HCT116 (cell line): Measurements from ENCODE around the gene C1orf174. TPM values are rescaled to one million over a fixed set of nuclear protein-coding genes. Genes with fewer than 3 reads are reported as not detected.

ENCODE experiments used
- ATAC-seq: fragments of 200-7000 bp; cut with Tn5 transposase; 2 replicates; pipeline ENCODE4 v1.9.1; 2020; ENCODE audit warnings: mild to moderate bottlenecking, moderate library complexity
- BruUV-seq: library from RNA; stranded (reverse); fragments of 400-500 nt; replicated peaks from 2 replicates; lab custom pipeline; 2021; lab: Mats Ljungman, UMichigan
- CTCF ChIA-PET: fragments of 300-600 bp; sonication (Branson Sonifier 250); formaldehyde crosslinking; loops from one replicate; lab custom pipeline; 2021; ENCODE audit warnings: antibody characterized with exemption; lab: Charles Lee
- POLR2A ChIA-PET: fragments of 300-600, 350-600 bp; sonication (Branson Sonifier 250); formaldehyde crosslinking; loops from one replicate; lab custom pipeline; 2021; ENCODE audit warnings: antibody characterized with exemption; lab: Charles Lee
- RAD21 ChIA-PET, 2 experiments: fragments of 300-600 bp; sonication (Branson Sonifier 250); formaldehyde crosslinking; loops; one replicate each; lab custom pipeline; 2023; ENCODE audit warnings: low total read pairs in 2 of 2; ENCODE audit not compliant: uncharacterized antibody in 2 of 2, unreplicated experiment in 2 of 2, low non-redundant PET in 1 of 2; lab: Charles Lee
- DNase-seq: peaks from one replicate; pipeline ENCODE4 v3.0.0-alpha.2; 2010; ENCODE audit warnings: low read depth, low spot score
- H2AFZ ChIP-seq: fragments of 200-600 bp; shearing (Covaris generic), sonication (generic); 2 replicates; pipeline ENCODE4 v1.6.1; 2017; ENCODE audit warnings: low read depth, mixed run types, mixed read lengths, antibody characterized with exemption, low read length; ENCODE audit not compliant: poor library complexity, severe bottlenecking
- H3K27ac ChIP-seq: 2 replicates; pipeline ENCODE4 v1.5.1; 2012; ENCODE audit warnings: low read depth, low read length
- H3K27me3 ChIP-seq: fragments of 200-600 bp; sonication (generic); 2 replicates; pipeline ENCODE4 v1.6.1; 2016; ENCODE audit warnings: mixed run types, low read length, mixed read lengths; ENCODE audit not compliant: insufficient read depth
- H3K36me3 ChIP-seq, 2 experiments: fragments of 200-500 bp in 1 of 2; fragments of 200-600 bp in 1 of 2; sonication (Bioruptor generic) in 1 of 2; sonication (generic) in 1 of 2; 2 replicates each; pipeline versions ENCODE4 v1.5.1 to v1.6.1; 2014 to 2016; ENCODE audit warnings: low read length in 2 of 2, inconsistent platforms in 1 of 2, mixed read lengths in 1 of 2, mixed run types in 1 of 2; ENCODE audit not compliant: insufficient read depth in 2 of 2, control insufficient read depth in 1 of 2
- H3K4me1 ChIP-seq, 2 experiments: fragments of 200-600 bp in 1 of 2; sonication (generic) in 1 of 2; 2 replicates each; pipeline versions ENCODE4 v1.5.1 to v1.6.1; 2012 to 2017; ENCODE audit warnings: low read length in 2 of 2, inconsistent platforms in 1 of 2, mild to moderate bottlenecking in 1 of 2, mixed read lengths in 1 of 2, mixed run types in 1 of 2, moderate library complexity in 1 of 2; ENCODE audit not compliant: insufficient read depth in 2 of 2, control insufficient read depth in 1 of 2
- H3K4me2 ChIP-seq: fragments of 200-600 bp; sonication (generic); 2 replicates; pipeline ENCODE4 v1.6.1; 2017; ENCODE audit warnings: mixed run types, low read length, mixed read lengths
- H3K4me3 ChIP-seq, 2 experiments: fragments of 200-600 bp in 1 of 2; sonication (generic) in 1 of 2; replicated peaks in 1 of 2; 2 replicates each; pipeline ENCODE4 v1.5.1; 2011 to 2016; ENCODE audit warnings: low read length in 2 of 2, control low read depth in 1 of 2, low read depth in 1 of 2, mild to moderate bottlenecking in 1 of 2, mixed read lengths in 1 of 2, mixed run types in 1 of 2
- H3K79me2 ChIP-seq: fragments of 200-600 bp; sonication (generic); 2 replicates; pipeline ENCODE4 v1.6.1; 2017; ENCODE audit warnings: mild to moderate bottlenecking, mixed run types, low read length, moderate library complexity, mixed read lengths; ENCODE audit not compliant: insufficient read depth
- H3K9ac ChIP-seq: fragments of 200-600 bp; sonication (generic); 2 replicates; pipeline ENCODE4 v1.6.1; 2016; ENCODE audit warnings: low read length, mixed read lengths
- H3K9me2 ChIP-seq: fragments of 200-600 bp; sonication (generic), shearing (Covaris generic); 2 replicates; pipeline ENCODE4 v1.6.1; 2017; ENCODE audit warnings: mixed run types, mild to moderate bottlenecking, moderate library complexity; ENCODE audit not compliant: insufficient read depth
- H3K9me3 ChIP-seq, 2 experiments: fragments of 200-500 bp in 1 of 2; fragments of 200-600 bp in 1 of 2; sonication (Bioruptor generic) in 1 of 2; sonication (generic) in 1 of 2; 2 replicates each; pipeline ENCODE4 v1.6.1; 2014 to 2017; ENCODE audit warnings: low read length in 2 of 2, mixed read lengths in 2 of 2, inconsistent platforms in 1 of 2, low read depth in 1 of 2, mild to moderate bottlenecking in 1 of 2, mixed run types in 1 of 2, moderate library complexity in 1 of 2; ENCODE audit not compliant: control insufficient read depth in 1 of 2, insufficient read depth in 1 of 2
- H4K20me1 ChIP-seq: fragments of 200-600 bp; sonication (generic), shearing (Covaris generic); 2 replicates; pipeline ENCODE4 v1.6.1; 2017; ENCODE audit warnings: mixed run types, mild to moderate bottlenecking, moderate library complexity; ENCODE audit not compliant: insufficient read depth
- CBX3 ChIP-seq: IDR thresholded peaks from 2 replicates; pipeline ENCODE4 v1.6.1; 2012; ENCODE audit warnings: low read depth
- CEBPB ChIP-seq: IDR thresholded peaks from 2 replicates; pipeline ENCODE4 v1.6.1; 2012; ENCODE audit warnings: low read depth
- EGR1 ChIP-seq: IDR thresholded peaks from 2 replicates; pipeline ENCODE4 v1.6.1; 2012; ENCODE audit warnings: low read depth
- JUND ChIP-seq: IDR thresholded peaks from 2 replicates; pipeline ENCODE4 v1.6.1; 2012
- POLR2A ChIP-seq: IDR thresholded peaks from 2 replicates; pipeline ENCODE4 v1.7.0; 2011; ENCODE audit warnings: borderline replicate concordance; ENCODE audit not compliant: insufficient read depth, insufficient read length; ENCODE audit errors: extremely low read depth
- RAD21 ChIP-seq: IDR thresholded peaks from 2 replicates; pipeline ENCODE4 v1.6.1; 2012; ENCODE audit warnings: low read depth, mild to moderate bottlenecking
- SP1 ChIP-seq: IDR thresholded peaks from 2 replicates; pipeline ENCODE4 v1.6.1; 2012; ENCODE audit warnings: low read depth
- SRF ChIP-seq: IDR thresholded peaks from 2 replicates; pipeline ENCODE4 v1.6.1; 2012; ENCODE audit warnings: low read depth
- TCF7L2 ChIP-seq: IDR thresholded peaks from 2 replicates; pipeline ENCODE4 v1.7.0; 2011; ENCODE audit warnings: borderline replicate concordance, inconsistent platforms; ENCODE audit not compliant: insufficient read depth, insufficient read length; ENCODE audit errors: extremely low read depth
- YY1 ChIP-seq: IDR thresholded peaks from 2 replicates; pipeline ENCODE4 v1.6.1; 2011; ENCODE audit warnings: low read length, low read depth, moderate library complexity, mild to moderate bottlenecking; ENCODE audit not compliant: insufficient replicate concordance; ENCODE audit errors: extremely low read depth
- ZFX ChIP-seq: fragments of 450-650 bp; IDR thresholded peaks from 2 replicates; pipeline ENCODE4 v1.6.1; 2017
- ZNF274 ChIP-seq: fragments of 200-500 bp; sonication (Bioruptor generic); IDR thresholded peaks from 2 replicates; pipeline ENCODE4 v1.6.1; 2014; ENCODE audit warnings: mild to moderate bottlenecking, low read depth, low read length, inconsistent platforms
- intact Hi-C: fragments of 100-400 bp; cut with micrococcal nuclease; formaldehyde crosslinking; loops from 2 replicates; pipeline ENCODE4 v1.10.0; 2022
- total RNA-seq: library from RNA; stranded (reverse); gene quantifications from one replicate; pipeline ENCODE4 v1.2.1, GENCODE V29; 2021; ENCODE audit not compliant: unreplicated experiment
- TF ChIP-seq, protein P1 (sequence below), 3 experiments: fragments of 200-600 bp in 1 of 3; sonication (generic) in 1 of 3; IDR thresholded peaks in 2 of 3; conservative IDR thresholded peaks in 1 of 3; 2 replicates each; pipeline ENCODE4 v1.5.1; 2012 to 2017; ENCODE audit warnings: low read depth in 2 of 3, low read length in 2 of 3, antibody characterized with exemption in 1 of 3, borderline replicate concordance in 1 of 3, control low read depth in 1 of 3, mild to moderate bottlenecking in 1 of 3, mixed read lengths in 1 of 3, mixed run types in 1 of 3, moderate library complexity in 1 of 3; ENCODE audit not compliant: insufficient read depth in 1 of 3
- TF ChIP-seq, protein P2 (sequence below): IDR thresholded peaks from 2 replicates; pipeline ENCODE4 v1.6.1; 2012

C1orf174 gene
- total RNA-seq, 1 experiment from 2014 or later = 33.7 TPM

DNA sequence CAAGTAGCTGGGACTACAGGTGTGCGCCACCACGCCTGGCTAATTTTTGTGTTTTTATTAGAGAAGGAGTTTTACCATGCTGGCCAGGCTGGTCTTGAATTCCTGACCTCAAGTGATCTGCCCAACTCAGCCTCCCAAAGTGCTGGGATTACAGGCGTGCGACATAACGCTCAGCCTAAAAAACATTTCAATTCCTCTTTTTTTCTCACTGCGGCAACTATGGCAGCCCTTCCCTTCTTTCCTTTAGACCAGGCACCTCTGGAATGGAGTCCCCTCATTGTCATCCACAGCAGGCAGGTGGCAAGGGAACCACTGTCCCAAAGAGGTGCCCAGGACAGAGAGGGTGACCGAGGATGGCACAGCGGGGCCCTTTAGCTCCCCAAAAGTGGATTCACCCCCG lies 57.2 kb downstream of the C1orf174 start (continued):
- TF ChIP-seq, protein P1, sequence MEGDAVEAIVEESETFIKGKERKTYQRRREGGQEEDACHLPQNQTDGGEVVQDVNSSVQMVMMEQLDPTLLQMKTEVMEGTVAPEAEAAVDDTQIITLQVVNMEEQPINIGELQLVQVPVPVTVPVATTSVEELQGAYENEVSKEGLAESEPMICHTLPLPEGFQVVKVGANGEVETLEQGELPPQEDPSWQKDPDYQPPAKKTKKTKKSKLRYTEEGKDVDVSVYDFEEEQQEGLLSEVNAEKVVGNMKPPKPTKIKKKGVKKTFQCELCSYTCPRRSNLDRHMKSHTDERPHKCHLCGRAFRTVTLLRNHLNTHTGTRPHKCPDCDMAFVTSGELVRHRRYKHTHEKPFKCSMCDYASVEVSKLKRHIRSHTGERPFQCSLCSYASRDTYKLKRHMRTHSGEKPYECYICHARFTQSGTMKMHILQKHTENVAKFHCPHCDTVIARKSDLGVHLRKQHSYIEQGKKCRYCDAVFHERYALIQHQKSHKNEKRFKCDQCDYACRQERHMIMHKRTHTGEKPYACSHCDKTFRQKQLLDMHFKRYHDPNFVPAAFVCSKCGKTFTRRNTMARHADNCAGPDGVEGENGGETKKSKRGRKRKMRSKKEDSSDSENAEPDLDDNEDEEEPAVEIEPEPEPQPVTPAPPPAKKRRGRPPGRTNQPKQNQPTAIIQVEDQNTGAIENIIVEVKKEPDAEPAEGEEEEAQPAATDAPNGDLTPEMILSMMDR (IDR thresholded peaks at IDR 0.05 in 2 of 3, conservative IDR thresholded peaks at IDR 0.05 in 1 of 3; ENCODE audit: borderline replicate concordance in 1 of 3, insufficient read depth in 1 of 3, low read depth in 2 of 3, low read length in 2 of 3) = no peak
- no peak for TF ChIP-seq ZFX
- no peak for TF ChIP-seq YY1
- TF ChIP-seq ZNF274 = no peak
- TF ChIP-seq CEBPB = no peak
- no peak for TF ChIP-seq TCF7L2
- TF ChIP-seq, protein P2, sequence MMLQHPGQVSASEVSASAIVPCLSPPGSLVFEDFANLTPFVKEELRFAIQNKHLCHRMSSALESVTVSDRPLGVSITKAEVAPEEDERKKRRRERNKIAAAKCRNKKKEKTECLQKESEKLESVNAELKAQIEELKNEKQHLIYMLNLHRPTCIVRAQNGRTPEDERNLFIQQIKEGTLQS = no peak

DNA sequence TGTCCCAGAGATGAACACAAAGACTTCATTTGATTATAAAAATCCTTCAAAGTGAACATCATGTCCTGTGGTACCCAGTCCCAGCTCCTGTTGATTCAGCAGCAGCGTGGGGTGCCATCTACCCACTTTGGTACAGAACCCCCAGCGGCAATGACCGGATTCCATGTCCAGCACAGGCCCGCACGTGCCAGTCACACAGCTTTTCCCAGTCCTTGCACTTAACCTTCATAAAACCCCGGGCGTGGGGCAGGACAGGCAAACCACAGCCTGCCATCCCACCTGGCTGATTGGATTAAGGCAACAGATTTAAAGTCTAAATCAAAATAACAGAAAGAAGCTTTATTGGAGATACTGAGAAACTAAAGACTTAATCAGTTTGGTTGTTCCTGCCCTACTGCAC lies 58.6 kb downstream of the C1orf174 start:
- no TSS peak for BruUV-seq

More for the DNA sequence above, 58.6 kb downstream of the C1orf174 start:
- Histone ChIP-seq H3K4me1 (no peaks in the 10 kb centered on the region), H3K27me3 (no peaks in the 10 kb centered on the region), H3K9me3 (no peaks in the 10 kb centered on the region), H3K36me3 (peaks cover 3 to 5% of the 10 kb centered on the region in 2 experiments; a peak in 2 of 4 replicates), H3K9ac (no peak overlapping the region), H3K4me3 (no peak overlapping the region), H3K79me2 (no peaks in the 10 kb centered on the region), H2AFZ (no peak overlapping the region), H3K9me2 (no peaks in the 10 kb centered on the region), H3K4me2 (no peak overlapping the region), H4K20me1 (no peaks in the 10 kb centered on the region), H3K27ac (no peak overlapping the region)
- ATAC-seq (no peak), DNase-seq (no peak)
- no peak for TF ChIP-seq RAD21
- no peak for TF ChIP-seq CEBPB
- TF ChIP-seq SRF = no peak
- no peak for TF ChIP-seq POLR2A
- no peak for TF ChIP-seq CBX3
- TF ChIP-seq JUND = no peak
- TF ChIP-seq, protein P2 = no peak
- TF ChIP-seq EGR1 = no peak
- no peak for TF ChIP-seq SP1
- ChIA-PET RAD21 (no interaction called here), CTCF (no interaction called here), POLR2A (no interaction called here)
- intact Hi-C loops = no loop called here

Other genes starting within 250 kb of the C1orf174 start
- 19.2 TPM for gene TP73, start 247.8 kb downstream of the C1orf174 start, total RNA-seq
- not detected for gene CCDC27, start 147.8 kb downstream of the C1orf174 start, total RNA-seq
- gene SMIM1, start 127.5 kb downstream of the C1orf174 start, total RNA-seq = 5.5 TPM
- 48.0 TPM for gene LRRC47, start 103.8 kb downstream of the C1orf174 start, total RNA-seq
- gene CEP104, start 43.1 kb downstream of the C1orf174 start, total RNA-seq = 44.1 TPM
- 9.0 TPM for gene DFFB, start 42.8 kb downstream of the C1orf174 start, total RNA-seq